Ishikawa (cell line): ENCODE results near the gene KRTAP9-8.
"Not testable (repeated sequence)": the region's sequence is repeated elsewhere in the genome, so short reads cannot be mapped to it uniquely, and the experiment has no call there.

Experiments used
- CEBPB ChIP-seq: IDR thresholded peaks from 2 replicates; pipeline ENCODE4 v1.6.1; 2012
- EGR1 ChIP-seq: IDR thresholded peaks from 2 replicates; pipeline ENCODE4 v1.6.1; 2012
- EP300 ChIP-seq: IDR thresholded peaks from 2 replicates; pipeline ENCODE4 v1.6.1; 2012; ENCODE audit warnings: borderline replicate concordance
- MAX ChIP-seq: IDR thresholded peaks from 2 replicates; pipeline ENCODE4 v1.6.1; 2012
- TAF1 ChIP-seq: IDR thresholded peaks from 2 replicates; pipeline ENCODE4 v1.6.1; 2012; ENCODE audit warnings: low read depth, mild to moderate bottlenecking
- USF1 ChIP-seq: IDR thresholded peaks from 2 replicates; pipeline ENCODE4 v1.6.1; 2012

- TF ChIP-seq EP300, TAF1, CEBPB, EGR1, MAX, USF1: not testable (repeated sequence)
Observed at GRCh38 chr17:41226598-41227095, 11.2 kb upstream of the KRTAP9-8 start, which contains the start of gene KRTAP9-2.
